Cerebellar nuclear complex (tissue), 1 donor: ENCODE measurements around the gene TWIST1.

ENCODE experiments used
- DNase-seq, 2 experiments: peaks; one replicate each; lab custom pipeline; 2025; lab: John Stamatoyannopoulos, UW

The TWIST1 gene

DNA sequence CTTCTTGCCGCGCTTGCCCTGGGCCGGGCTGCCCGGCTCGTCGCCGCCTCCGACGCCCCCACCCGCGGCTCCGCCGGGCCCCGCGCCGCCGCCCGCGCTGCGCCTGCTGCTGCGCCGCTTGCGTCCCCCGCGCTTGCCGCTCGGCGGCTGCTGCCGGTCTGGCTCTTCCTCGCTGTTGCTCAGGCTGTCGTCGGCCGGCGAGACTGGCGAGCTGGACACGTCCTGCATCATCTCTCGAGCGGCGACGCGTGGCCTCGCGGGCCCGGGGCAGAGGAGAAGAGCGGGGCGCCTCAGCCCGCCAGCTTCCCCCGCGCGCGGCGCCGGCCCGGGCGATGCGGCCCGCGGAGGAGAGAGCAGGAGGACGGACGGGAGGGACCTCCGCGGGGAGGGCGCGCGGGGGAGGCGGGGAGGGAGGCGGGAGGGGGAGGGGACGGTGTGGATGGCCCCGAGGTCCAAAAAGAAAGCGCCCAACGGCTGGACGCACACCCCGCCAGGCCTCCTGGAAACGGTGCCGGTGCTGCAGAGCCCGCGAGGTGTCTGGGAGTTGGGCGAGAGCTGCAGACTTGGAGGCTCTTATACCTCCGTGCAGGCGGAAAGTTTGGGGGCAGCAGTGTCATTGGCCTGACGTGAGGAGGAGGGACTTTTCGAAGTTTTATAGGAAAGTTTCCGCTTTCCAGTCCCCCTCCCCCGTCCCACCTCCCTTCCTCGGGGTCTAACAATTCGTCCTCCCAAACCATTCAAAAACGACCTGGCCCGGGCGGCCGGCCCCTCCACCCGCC, at the start of gene TWIST1:
Gene TWIST1 (minus strand): TSS at position 546 of the 779 bp plus-strand sequence. CDS start 315 bp downstream, at position 231.
- DNase-seq: no peak

DNA sequence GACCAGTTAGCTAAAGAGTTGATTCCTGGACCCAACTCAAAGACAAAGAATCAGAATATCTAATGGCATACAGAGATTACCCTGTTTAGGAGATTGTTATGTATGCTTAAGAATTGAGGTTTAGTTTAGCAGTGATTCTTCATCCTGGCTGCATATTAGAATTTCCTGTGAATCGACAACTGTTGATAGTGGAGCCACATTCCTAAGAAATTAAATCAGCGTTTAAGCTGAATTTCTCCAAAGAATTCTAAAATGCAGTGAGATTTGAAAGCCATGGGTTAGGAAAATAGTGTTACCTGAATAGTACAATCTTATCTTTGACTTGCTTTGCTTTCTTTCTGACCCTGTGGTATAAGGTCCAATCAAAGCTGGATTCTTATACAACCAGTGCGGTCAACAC, 44.2 kb upstream of the TWIST1 start:
- DNase-seq: no peak

DNA sequence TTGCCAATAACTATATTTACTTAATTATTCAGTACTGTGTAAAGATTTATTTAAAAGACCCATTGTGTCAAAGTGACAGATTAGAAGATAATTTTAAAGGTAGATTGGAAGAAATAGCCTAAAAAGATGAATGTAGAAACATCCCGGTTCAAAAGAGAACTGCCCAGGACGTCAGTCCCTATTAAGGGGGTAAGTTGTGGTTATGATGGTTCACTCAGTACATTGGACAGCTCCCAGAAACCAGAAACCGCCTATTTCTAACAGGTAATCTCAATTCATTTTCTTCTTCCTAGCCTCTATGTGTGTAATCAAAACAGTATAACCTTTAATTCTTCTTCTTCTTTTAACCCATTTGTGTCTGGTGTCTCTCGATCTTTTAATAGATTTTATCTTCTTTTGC, 29.3 kb upstream of the TWIST1 start:
- no peak for DNase-seq

- DNase-seq: no peak
Observed at GRCh38 chr7:19145434-19146115, 28.1 kb upstream of the TWIST1 start.

DNA sequence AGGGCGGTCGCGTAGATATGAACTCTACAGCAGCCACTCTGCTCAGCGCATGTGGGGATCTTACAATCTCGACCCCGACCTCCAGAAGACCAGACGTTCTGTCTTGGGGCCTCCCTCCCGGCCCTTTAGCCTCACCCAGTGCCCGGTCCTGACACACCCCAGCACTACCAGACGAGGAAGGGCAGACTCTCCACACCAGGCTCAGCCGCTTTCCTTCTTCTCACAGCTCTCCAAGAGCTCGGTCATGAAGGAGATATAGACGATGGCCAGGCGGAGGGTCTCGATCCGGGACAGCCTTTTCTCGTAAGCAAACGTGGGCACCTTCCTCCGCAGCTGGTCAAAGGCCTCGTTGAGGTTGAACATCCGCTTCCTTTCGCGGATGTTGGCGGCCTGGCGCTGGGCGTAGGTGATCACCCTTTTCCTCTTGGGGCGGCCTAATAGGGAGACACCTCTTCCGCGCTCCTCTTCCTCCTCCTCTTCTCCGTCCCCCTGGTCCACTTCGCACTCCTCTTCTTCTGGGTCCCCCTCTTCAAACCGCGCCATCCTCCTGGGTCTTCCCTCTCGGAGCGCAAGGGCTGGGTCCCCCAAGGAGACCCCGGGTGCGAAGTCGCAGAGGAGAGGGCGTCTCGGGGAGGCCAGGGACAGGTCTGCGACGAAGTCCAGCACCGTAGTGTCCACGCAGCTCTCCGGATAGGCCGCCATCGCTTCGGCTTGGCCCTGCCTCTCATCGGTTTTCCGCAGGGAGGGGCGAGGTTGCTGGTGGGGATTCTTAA, 27.4 kb upstream of the TWIST1 start, which contains the start of gene FERD3L:
Gene FERD3L (minus strand): TSS at position 761 of the 773 bp plus-strand sequence. CDS start 59 bp downstream, at position 702.
- no peak for DNase-seq

- no peak for DNase-seq
Observed at GRCh38 chr7:19143881-19144574, 26.6 kb upstream of the TWIST1 start.

DNA sequence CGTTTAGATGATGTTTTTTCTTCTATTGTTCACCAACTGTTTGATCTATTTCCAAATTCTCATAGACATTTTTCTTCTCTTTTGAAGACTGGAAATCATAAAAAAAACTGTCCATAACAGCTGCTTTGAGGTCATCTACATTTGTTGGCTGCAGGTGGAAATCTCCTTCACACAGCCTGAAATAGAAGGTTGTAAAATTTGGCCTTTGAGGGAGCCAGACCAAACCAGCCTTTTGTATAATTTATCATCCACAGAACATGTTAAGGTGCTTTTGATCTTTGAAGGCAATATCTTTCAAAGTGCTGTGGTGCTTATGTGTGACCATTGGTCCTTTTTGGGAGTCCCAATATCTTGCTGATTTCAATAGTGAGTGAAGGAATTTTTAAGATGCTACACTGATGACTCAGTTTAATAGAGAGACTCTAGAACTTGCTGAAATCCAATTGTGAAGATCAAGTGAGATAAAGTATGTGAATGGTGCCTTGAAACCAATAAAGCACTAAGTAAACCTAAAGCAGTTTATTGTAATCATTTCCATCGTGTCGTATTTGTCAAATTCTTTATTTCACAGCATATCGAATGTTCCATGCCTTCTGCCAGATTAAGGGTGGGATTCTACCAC, 22.4 kb upstream of the TWIST1 start:
- DNase-seq: no peak

DNA sequence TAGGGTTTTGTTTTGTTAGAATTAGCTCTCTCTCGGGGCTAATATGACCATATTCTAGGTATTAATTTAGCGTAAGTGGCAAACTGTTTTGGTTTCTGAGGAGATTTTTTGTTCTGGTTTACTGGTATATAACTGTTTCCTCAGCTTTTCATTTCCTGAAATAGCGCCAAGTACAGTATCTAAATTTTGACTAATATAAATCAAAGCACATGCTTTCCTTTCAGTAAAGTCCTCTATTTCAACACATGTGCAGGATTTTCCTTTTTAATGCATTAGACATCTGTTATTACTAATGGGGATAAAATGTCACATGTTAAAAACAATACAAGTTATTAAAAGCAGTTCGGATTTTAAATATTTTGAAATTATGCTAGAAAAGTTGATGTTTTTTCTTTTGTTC, 16.4 kb upstream of the TWIST1 start:
- no peak for DNase-seq

DNA sequence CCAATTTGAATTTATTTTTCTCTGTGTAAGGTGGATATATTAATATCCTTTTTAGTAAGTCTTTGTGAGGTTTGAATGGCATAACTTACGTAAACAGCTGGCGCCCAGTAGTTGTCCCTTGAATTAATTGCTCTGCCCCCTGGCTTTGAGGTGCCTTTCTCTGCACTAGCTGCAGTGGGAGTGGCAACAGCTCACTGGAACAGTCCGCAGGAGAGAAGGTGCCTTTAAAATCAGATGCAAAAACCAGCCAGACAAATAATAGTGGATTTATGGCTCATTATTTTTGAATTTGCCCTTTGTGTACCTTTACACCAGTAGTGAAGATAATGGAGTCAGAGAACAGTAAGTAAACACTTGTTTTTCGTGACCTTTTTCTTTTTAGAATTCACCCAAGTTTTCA, 16.0 kb upstream of the TWIST1 start:
- DNase-seq: no peak

DNA sequence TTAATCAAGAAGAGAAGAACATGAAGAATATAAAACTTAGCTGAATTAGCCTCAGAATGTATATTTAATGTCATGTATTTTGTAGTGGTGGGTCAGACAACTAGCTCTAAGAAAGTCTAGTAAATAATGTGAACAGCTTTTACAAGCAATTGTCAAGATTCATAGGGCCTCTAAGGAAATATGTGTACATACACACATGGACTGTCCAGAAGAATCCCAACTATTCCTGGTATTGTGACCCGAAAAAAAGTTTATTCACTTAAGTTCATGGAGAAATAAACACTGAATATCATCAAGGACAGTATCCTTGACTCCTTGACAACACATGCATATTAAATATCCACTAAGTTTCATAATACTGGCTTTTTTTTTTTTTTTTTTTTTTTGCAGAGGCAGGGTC, 11.4 kb upstream of the TWIST1 start:
- DNase-seq: no peak

- DNase-seq: no peak
Observed at GRCh38 chr7:19121977-19122588, 4.6 kb upstream of the TWIST1 start.

GRCh38 chr7:19119870-19120486, 2.5 kb upstream of the TWIST1 start:
- DNase-seq: no peak

DNA sequence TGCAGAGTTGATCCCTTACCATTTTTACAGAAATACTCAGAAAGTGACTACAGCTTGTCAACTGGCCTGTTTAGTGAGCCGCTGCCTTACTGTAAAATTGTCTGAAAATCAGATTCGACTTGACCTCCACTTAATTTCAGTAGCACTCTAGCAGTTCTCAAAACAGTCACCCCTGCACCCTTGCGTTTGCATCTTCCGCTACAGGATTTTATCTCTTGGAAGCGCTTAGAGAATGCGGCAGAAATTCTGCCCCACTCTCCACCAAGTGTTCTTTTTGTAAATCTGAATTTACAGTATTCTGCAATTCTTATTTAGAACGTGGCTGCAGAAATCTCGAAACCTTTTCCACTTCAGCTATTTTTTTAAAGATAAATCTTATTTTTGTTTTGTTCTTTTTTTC, 1.9 kb upstream of the TWIST1 start:
- DNase-seq: no peak

DNA sequence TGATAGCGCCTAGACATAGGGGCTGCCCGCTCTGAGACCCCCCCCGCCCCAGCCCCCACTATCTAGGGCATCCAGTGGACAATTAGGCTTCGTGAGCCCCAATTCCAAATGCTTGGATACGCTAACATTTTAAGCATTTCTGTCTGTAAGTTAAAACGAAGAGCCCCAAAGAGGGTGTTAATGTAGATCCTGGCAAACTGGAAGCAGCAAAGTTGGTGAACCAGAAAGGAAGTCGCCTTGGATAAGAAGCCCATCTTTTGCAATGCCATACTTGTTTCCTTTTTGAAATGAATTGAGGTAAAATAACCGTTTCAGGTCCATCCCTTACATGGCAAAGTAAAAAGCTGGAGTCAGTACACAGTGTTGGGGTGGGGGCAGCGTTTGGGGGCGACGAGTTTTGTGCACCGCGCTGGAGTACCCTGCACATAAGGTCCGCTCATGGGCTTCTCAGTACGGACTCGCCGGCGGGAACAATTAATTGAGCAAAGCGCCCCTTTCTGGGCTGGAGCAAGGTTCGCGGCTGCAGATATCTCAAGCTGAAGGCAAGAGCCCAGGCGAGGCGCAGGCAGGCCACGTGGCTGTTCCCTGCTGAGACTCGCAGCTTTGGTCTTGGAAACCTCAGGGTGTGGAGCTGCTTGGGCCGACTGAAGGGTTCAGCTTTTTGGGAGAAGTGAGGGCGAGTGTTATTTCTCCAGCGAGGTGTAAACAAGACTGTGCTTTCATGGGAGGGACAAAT, 1.4 kb upstream of the TWIST1 start:
- no peak for DNase-seq

- DNase-seq: no peak
Observed at GRCh38 chr7:19117870-19118608, 603 bp upstream of the TWIST1 start.

- DNase-seq: no peak
Observed at GRCh38 chr7:19116121-19117090, 1.0 kb downstream of the TWIST1 start.

GRCh38 chr7:19114551-19114855, 2.9 kb downstream of the TWIST1 start:
- no peak for DNase-seq

DNA sequence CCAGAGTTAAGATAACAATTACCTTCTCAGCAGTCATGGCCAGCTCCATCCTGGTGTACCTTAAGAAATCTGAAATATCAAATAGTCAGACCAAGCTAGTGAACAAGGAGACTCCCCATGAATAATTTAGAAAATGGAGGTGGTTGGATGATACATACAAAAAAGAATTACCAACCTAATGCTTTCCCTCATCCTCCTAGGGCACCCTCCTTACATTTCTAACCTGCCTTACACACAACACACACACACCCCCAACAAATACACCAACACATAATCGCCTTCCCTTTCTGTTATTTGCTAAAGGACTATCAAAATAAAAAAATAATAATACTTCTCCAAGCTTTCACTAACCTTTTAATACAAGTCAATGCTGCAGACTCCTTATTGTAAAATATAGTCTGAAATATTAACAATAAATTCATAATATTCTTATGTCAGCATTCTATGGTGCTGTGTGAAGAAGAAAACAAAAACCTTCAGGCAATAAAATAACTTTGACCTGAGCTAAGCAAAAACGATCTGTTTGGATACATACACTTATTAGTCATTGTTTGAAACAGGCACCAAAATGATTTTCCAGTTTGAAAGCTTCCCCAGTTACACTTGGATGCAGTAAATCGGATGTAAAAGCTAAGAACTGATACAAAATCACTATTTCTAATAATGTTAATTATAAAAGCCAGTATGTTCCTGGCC, 3.4 kb downstream of the TWIST1 start:
- no peak for DNase-seq
